ENCODE data around the gene ATP5F1D. TPM values are rescaled to one million over a fixed set of nuclear protein-coding genes. Genes with fewer than 3 reads are reported as not detected.

The ATP5F1D gene
- total RNA-seq, 4 donors from 2014 or later: 47.9 to 118 (median 66.1) TPM

- TF ChIP-seq, protein P1, sequence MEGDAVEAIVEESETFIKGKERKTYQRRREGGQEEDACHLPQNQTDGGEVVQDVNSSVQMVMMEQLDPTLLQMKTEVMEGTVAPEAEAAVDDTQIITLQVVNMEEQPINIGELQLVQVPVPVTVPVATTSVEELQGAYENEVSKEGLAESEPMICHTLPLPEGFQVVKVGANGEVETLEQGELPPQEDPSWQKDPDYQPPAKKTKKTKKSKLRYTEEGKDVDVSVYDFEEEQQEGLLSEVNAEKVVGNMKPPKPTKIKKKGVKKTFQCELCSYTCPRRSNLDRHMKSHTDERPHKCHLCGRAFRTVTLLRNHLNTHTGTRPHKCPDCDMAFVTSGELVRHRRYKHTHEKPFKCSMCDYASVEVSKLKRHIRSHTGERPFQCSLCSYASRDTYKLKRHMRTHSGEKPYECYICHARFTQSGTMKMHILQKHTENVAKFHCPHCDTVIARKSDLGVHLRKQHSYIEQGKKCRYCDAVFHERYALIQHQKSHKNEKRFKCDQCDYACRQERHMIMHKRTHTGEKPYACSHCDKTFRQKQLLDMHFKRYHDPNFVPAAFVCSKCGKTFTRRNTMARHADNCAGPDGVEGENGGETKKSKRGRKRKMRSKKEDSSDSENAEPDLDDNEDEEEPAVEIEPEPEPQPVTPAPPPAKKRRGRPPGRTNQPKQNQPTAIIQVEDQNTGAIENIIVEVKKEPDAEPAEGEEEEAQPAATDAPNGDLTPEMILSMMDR (IDR thresholded peaks at IDR 0.05; ENCODE audit: low read depth): no peak
Measured at GRCh38 chr19:1283917-1284292, 42.4 kb downstream of the ATP5F1D start.

- TF ChIP-seq, protein P1 (IDR thresholded peaks at IDR 0.05; ENCODE audit: low read depth): no peak
Measured at GRCh38 chr19:1284293-1284978, 42.9 kb downstream of the ATP5F1D start.

GRCh38 chr19:1284979-1285736, 43.6 kb downstream of the ATP5F1D start:
- TF ChIP-seq, protein P1 (IDR thresholded peaks at IDR 0.05; ENCODE audit: low read depth): no peak

- TF ChIP-seq, protein P1 (IDR thresholded peaks at IDR 0.05; ENCODE audit: low read depth): no peak
Measured at GRCh38 chr19:1285737-1286360, 44.3 kb downstream of the ATP5F1D start, which contains the start of gene EFNA2. Gene EFNA2, plus strand, starts transcription at chr19:1285873. Its CDS starts 296 bp downstream, at chr19:1286169.

- TF ChIP-seq, protein P1 (IDR thresholded peaks at IDR 0.05; ENCODE audit: low read depth): no peak
Measured at GRCh38 chr19:1286487-1287353, 45.2 kb downstream of the ATP5F1D start.

GRCh38 chr19:1287354-1288225, 46.0 kb downstream of the ATP5F1D start:
- TF ChIP-seq, protein P1 (IDR thresholded peaks at IDR 0.05; ENCODE audit: low read depth): no peak
